Dermis microvascular lymphatic vessel endothelial cell (primary cell): Measurements from ENCODE around the gene ELK4. TPM values are rescaled to one million over a fixed set of nuclear protein-coding genes. Genes with fewer than 3 reads are reported as not detected.

Source experiments
- DNase-seq, 2 donors: peaks; one replicate each; pipeline versions ENCODE4 v3.0.0 to v3.0.0-alpha.2; 2010; ENCODE audit warnings: low read depth in 2 of 2
- total RNA-seq: library from RNA; depleted of rRNA; stranded (reverse); fragments of >200 nt; gene quantifications from 2 replicates; pipeline ENCODE4 v1.2.1, GENCODE V29; 2014

Gene ELK4
- total RNA-seq, 1 donor from 2014 or later: 33.4 TPM

- no peak for DNase-seq
Measured at GRCh38 chr1:205565799-205566198, 66.0 kb downstream of the ELK4 start.

- no peak for DNase-seq
Measured at GRCh38 chr1:205563927-205564441, 67.8 kb downstream of the ELK4 start.

- DNase-seq: no peak
Measured at GRCh38 chr1:205561501-205562203, 70.2 kb downstream of the ELK4 start.

Other genes with a start within 250 kb of the ELK4 start
- 0.26 TPM in 1 of 2 replicates, not detected in the other for gene LEMD1, start 210.0 kb downstream of the ELK4 start, total RNA-seq
- under 0.01 TPM in 1 of 2 replicates, not detected in the other for gene BLACAT1, start 176.0 kb downstream of the ELK4 start, total RNA-seq
- 0.25 and 0.39 TPM in 2 replicates for gene CDK18, start 127.3 kb downstream of the ELK4 start, total RNA-seq
- gene SLC45A3, start 48.5 kb upstream of the ELK4 start, total RNA-seq: 14.8 and 53.0 TPM in 2 replicates
- gene NUCKS1, start 118.2 kb upstream of the ELK4 start, total RNA-seq: 85.8 and 128 TPM in 2 replicates
- 18.1 and 30.8 TPM in 2 replicates for gene RAB29, start 143.5 kb upstream of the ELK4 start, total RNA-seq
- 8.1 and 12.3 TPM in 2 replicates for gene SLC41A1, start 181.2 kb upstream of the ELK4 start, total RNA-seq
- gene PM20D1, start 218.1 kb upstream of the ELK4 start, total RNA-seq: under 0.01 and 0.25 TPM in 2 replicates